Lower leg skin (tissue), 4 donors: Measurements from ENCODE around the gene FBXL13. TPM values are rescaled to one million over a fixed set of nuclear protein-coding genes. Genes with fewer than 3 reads are reported as not detected.
"Not testable (repeated sequence)": the region's sequence is repeated elsewhere in the genome, so short reads cannot be mapped to it uniquely, and the experiment has no call there.

Experiments
- DNase-seq, 2 donors: peaks; one replicate each; pipeline ENCODE4 v3.0.0-alpha.2; 2019; ENCODE audit warnings: low spot score in 2 of 2
- H3K4me3 ChIP-seq: fragments of 200-600 bp; sonication (generic); 2 replicates; pipeline ENCODE4 v1.5.1; 2017; ENCODE audit warnings: mild to moderate bottlenecking, low read depth; ENCODE audit not compliant: poor library complexity, severe bottlenecking
- POLR2A ChIP-seq, 2 donors: fragments of 450-650 bp; IDR thresholded peaks; one replicate each; pipeline ENCODE4 v1.6.1; 2016 to 2017; ENCODE audit warnings: antibody characterized with exemption in 2 of 2, mild to moderate bottlenecking in 1 of 2, moderate library complexity in 1 of 2
- WGBS, 2 donors: methylation state at CpG; one replicate each; pipeline ENCODE4 v1.1.5; 2018; 5-methylcytosine and 5-hydroxymethylcytosine counted together
- intact Hi-C: fragments of 100-400 bp; cut with DNase I; formaldehyde crosslinking; loops from one replicate; pipeline ENCODE4 v1.15.0; 2023; ENCODE audit warnings: low total_unique reads
- total RNA-seq, 4 donors: library from RNA; depleted of rRNA; stranded (reverse); fragments of >200 nt; gene quantifications; one replicate each; pipeline ENCODE4 v1.1.0, GENCODE V29; 2016
- TF ChIP-seq, protein P1 (sequence below), 3 donors: fragments of 450-650 bp; IDR thresholded peaks; one replicate each; pipeline ENCODE4 v1.5.1; 2016; ENCODE audit warnings: antibody characterized with exemption in 3 of 3, mild to moderate bottlenecking in 3 of 3, moderate library complexity in 2 of 3

FBXL13 gene
- total RNA-seq, 4 donors from 2014 or later = 0.78 to 1.5 (median 1.1) TPM; not detected in 1

- H3K4me3 ChIP-seq = no peak overlapping the region
- TF ChIP-seq, protein P1, sequence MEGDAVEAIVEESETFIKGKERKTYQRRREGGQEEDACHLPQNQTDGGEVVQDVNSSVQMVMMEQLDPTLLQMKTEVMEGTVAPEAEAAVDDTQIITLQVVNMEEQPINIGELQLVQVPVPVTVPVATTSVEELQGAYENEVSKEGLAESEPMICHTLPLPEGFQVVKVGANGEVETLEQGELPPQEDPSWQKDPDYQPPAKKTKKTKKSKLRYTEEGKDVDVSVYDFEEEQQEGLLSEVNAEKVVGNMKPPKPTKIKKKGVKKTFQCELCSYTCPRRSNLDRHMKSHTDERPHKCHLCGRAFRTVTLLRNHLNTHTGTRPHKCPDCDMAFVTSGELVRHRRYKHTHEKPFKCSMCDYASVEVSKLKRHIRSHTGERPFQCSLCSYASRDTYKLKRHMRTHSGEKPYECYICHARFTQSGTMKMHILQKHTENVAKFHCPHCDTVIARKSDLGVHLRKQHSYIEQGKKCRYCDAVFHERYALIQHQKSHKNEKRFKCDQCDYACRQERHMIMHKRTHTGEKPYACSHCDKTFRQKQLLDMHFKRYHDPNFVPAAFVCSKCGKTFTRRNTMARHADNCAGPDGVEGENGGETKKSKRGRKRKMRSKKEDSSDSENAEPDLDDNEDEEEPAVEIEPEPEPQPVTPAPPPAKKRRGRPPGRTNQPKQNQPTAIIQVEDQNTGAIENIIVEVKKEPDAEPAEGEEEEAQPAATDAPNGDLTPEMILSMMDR (IDR thresholded peaks at IDR 0.05) = no peak
- no peak for TF ChIP-seq POLR2A (IDR thresholded peaks at IDR 0.05)
- no peak for DNase-seq
- intact Hi-C loops = no loop called here
- WGBS, 2 donors = 91 to 92% methylated on average over 15 of the region's 15 CpGs
Observed at GRCh38 chr7:102974366-102975236, 100.0 kb downstream of the FBXL13 start.

- H3K4me3 ChIP-seq = no peak overlapping the region
- TF ChIP-seq, protein P1 (IDR thresholded peaks at IDR 0.05) = no peak
- no peak for TF ChIP-seq POLR2A (IDR thresholded peaks at IDR 0.05)
- intact Hi-C loops = no loop called here
- no peak for DNase-seq
- WGBS, 2 donors = 94% methylated on average over 23 of the region's 23 CpGs
Observed at GRCh38 chr7:102973096-102973802, 101.3 kb downstream of the FBXL13 start.

GRCh38 chr7:102967798-102968197 lies 106.8 kb downstream of the FBXL13 start:
- TF ChIP-seq, protein P1 (IDR thresholded peaks at IDR 0.05) = no peak
- TF ChIP-seq POLR2A (IDR thresholded peaks at IDR 0.05) = no peak
- intact Hi-C loops = no loop called here
- DNase-seq = no peak
- no peak overlapping the region for H3K4me3 ChIP-seq

DNA sequence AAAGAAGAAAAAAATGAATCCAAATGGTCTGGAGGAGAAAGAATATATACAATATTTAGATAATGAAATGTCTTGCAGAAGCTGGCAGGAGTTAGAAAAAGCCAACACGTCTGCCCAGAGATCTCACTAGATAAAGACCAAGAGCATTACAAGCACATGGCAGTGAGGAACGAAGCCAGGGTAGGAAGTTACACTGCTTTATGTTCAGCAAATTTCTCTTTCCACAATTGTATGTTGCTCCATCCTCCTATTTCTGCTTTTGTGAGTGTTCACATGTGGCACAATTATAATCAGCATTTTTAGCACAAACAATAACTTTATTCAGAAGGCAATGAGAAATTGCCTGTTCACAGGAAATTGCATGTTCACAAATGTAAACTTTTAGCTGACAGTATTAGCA lies 108.1 kb downstream of the FBXL13 start:
- no peak overlapping the region for H3K4me3 ChIP-seq
- intact Hi-C loops = no loop called here
- no peak for DNase-seq
- 41 to 51% methylated on average over 2 of the region's 2 CpGs for WGBS, 2 donors
- no peak for TF ChIP-seq POLR2A (IDR thresholded peaks at IDR 0.05)
- TF ChIP-seq, protein P1 (IDR thresholded peaks at IDR 0.05) = no peak

DNA sequence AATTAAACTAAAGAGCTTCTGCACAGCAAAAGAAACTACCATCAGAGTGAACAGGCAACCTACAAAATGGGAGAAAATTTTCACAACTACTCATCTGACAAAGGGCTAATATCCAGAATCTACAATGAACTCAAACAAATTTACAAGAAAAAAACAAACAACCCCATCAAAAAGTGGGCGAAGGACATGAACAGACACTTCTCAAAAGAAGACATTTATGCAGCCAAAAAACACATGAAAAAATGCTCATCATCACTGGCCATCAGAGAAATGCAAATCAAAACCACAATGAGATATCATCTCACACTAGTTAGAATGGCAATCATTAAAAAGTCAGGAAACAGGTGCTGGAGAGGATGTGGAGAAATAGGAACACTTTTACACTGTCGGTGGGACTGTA lies 112.6 kb downstream of the FBXL13 start:
- DNase-seq, H3K4me3 ChIP-seq, intact Hi-C loops: not testable (repeated sequence)
- 38 to 80% methylated on average over 1 of the region's 2 CpGs for WGBS, 2 donors

- 89 to 90% methylated on average over 3 of the region's 3 CpGs for WGBS, 2 donors
- H3K4me3 ChIP-seq, DNase-seq, intact Hi-C loops: not testable (repeated sequence)
Observed at GRCh38 chr7:102958004-102958403, 116.6 kb downstream of the FBXL13 start.

DNA sequence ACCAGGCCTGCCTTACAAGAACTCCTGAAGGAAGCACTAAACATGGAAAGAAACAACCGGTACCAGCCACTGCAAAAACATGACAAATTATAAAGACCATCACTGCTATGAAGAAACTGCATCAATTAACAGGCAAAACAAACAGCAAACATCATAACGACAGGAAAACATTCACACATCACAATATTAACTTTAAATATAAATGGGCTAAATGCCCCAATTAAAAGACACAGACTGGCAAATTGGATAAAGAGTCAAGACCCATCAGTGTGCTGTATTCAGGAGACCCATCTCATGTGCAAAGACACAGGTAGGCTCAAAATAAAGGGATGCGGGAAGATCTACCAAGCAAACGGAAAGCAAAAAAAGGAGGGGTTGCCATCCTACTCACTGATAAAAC lies 120.2 kb downstream of the FBXL13 start:
- 94 to 95% methylated on average over 4 of the region's 4 CpGs for WGBS, 2 donors
- intact Hi-C loops, H3K4me3 ChIP-seq, DNase-seq: not testable (repeated sequence)
